Measurements from ENCODE around the gene CLDN6.
A peak's percentile ranks its signal among the peaks of the same experiment; 100 is the strongest.

Gene CLDN6

DNA sequence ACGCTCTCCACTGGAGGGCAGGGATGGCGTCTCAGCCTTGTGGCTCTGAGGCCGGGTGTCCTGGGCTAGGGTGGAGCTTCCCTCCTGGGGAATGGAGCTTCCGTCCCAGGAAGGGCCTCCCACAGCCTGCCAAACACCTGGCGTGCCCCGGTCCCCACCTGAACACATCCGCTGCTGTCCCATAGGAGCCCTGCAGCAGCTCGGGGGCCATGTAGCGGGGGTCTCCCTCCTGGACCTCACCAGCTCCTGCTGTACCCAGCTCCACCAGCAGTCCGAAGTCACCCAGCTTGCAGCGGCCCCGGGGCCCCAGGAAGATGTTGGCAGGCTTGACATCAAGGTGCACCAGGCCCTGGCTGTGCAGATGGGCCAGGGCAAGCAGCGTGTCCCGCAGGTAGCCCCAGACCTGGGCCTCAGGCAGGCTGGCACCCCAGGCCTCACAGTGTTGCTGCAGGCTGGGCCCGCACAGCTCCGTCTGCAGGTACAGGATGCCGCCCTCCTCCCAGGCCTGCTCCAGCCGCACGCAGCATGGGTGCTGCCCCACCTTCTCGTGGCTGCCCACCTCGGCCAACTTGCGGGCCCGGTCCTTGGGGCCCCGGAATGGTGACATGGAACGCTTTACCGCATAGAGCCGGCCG is 42.7 kb downstream of the CLDN6 start:
- Mint-ChIP-seq H3K9me3 (no peaks in the 10 kb centered on the region), H3K27ac (no peak overlapping the region), H3K4me1 (peaks cover 8 to 18% of the 10 kb centered on the region in 2 donors), H3K4me3 (no peak overlapping the region), H3K36me3 (peaks cover 10 to 17% of the 10 kb centered on the region in 2 donors), H3K27me3 (peaks cover 15 to 18% of the 10 kb centered on the region in 2 donors)
- no peak for ATAC-seq (replicated peaks)
- no peak for DNase-seq

GRCh38 chr16:2974319-2975056 is 43.5 kb downstream of the CLDN6 start:
- no peak for ATAC-seq (replicated peaks)

GRCh38 chr16:2973605-2974318 is 44.2 kb downstream of the CLDN6 start:
- peaks cover 6 to 17% of the 10 kb centered on the region in 2 donors for H3K36me3 Mint-ChIP-seq
- no peak overlapping the region for H3K4me3 Mint-ChIP-seq
- ATAC-seq (replicated peaks) (no peak), DNase-seq (no peak)
- no peak overlapping the region for H3K27ac Mint-ChIP-seq
- H3K27me3 Mint-ChIP-seq: peaks cover 11 to 18% of the 10 kb centered on the region in 2 donors
- no peaks in the 10 kb centered on the region for H3K9me3 Mint-ChIP-seq
- peaks cover 7 to 16% of the 10 kb centered on the region in 2 donors for H3K4me1 Mint-ChIP-seq

More at GRCh38 chr16:2974319-2975056, 43.5 kb downstream of the CLDN6 start:
- DNase-seq: no peak
- H3K36me3 Mint-ChIP-seq: peaks cover 8 to 17% of the 10 kb centered on the region in 2 donors
- peaks cover 7 to 17% of the 10 kb centered on the region in 2 donors for H3K4me1 Mint-ChIP-seq
- H3K27ac Mint-ChIP-seq: no peak overlapping the region
- no peak overlapping the region for H3K4me3 Mint-ChIP-seq
- H3K27me3 Mint-ChIP-seq: peaks cover 13 to 18% of the 10 kb centered on the region in 2 donors
- no peaks in the 10 kb centered on the region for H3K9me3 Mint-ChIP-seq

GRCh38 chr16:2973093-2973492 is 44.9 kb downstream of the CLDN6 start:
- Mint-ChIP-seq H3K36me3 (peaks cover 6 to 17% of the 10 kb centered on the region in 2 donors), H3K4me1 (peaks cover 13 to 22% of the 10 kb centered on the region in 2 donors), H3K4me3 (no peak overlapping the region), H3K9me3 (no peaks in the 10 kb centered on the region), H3K27ac (no peak overlapping the region), H3K27me3 (peaks cover 16 to 21% of the 10 kb centered on the region in 2 donors)
- ATAC-seq (replicated peaks): no peak
- no peak for DNase-seq

DNA sequence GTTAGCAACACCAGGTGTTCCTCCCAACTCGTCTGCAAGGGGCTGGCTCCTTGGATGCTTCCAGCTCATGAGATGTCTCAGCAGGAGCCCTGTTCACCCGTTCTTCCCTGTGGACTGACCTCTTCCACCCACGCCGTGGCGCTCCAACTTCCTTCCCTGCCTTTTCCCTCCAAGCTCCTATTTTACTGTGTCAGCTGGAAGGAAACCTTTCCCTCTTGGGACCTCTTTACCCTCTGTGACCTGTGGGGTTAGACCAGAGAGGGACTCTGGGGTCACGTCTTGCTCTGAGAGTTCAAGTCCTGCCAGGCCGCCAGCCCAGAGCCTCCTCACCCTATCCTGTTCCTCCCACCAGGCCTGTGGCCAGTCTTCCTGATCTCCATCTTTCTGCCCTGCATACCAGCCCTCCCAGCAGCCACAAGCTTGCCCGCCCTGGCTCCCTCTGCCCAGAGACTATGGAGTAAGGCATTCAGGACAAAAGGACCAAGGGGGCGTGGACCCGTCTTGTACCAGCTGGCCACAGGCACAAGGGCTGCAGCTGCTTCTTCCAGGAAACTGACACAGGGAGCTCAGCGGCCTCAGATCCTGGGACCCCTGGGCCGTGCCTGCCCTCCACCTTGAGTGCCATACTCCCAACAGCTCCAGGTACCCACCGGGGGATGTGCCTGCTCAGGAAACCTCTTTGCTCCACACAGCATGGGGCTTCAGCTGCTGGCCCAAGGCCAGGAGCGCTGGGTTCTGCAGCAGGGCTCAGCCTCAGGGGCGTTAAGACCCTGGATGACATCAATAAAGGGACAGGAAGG is 45.8 kb downstream of the CLDN6 start:
- peak overlapping the region; percentile 75 for H3K27ac Mint-ChIP-seq
- H3K4me3 Mint-ChIP-seq: peak overlapping the region in 1 of 2 donors; percentile 3
- DNase-seq (no peak), ATAC-seq (replicated peaks) (no peak)
- H3K4me1 Mint-ChIP-seq: peaks cover 16 to 27% of the 10 kb centered on the region in 2 donors
- peaks cover 24 to 25% of the 10 kb centered on the region in 2 donors for H3K27me3 Mint-ChIP-seq
- H3K36me3 Mint-ChIP-seq: peaks cover 6 to 17% of the 10 kb centered on the region in 2 donors
- H3K9me3 Mint-ChIP-seq: no peaks in the 10 kb centered on the region

DNA sequence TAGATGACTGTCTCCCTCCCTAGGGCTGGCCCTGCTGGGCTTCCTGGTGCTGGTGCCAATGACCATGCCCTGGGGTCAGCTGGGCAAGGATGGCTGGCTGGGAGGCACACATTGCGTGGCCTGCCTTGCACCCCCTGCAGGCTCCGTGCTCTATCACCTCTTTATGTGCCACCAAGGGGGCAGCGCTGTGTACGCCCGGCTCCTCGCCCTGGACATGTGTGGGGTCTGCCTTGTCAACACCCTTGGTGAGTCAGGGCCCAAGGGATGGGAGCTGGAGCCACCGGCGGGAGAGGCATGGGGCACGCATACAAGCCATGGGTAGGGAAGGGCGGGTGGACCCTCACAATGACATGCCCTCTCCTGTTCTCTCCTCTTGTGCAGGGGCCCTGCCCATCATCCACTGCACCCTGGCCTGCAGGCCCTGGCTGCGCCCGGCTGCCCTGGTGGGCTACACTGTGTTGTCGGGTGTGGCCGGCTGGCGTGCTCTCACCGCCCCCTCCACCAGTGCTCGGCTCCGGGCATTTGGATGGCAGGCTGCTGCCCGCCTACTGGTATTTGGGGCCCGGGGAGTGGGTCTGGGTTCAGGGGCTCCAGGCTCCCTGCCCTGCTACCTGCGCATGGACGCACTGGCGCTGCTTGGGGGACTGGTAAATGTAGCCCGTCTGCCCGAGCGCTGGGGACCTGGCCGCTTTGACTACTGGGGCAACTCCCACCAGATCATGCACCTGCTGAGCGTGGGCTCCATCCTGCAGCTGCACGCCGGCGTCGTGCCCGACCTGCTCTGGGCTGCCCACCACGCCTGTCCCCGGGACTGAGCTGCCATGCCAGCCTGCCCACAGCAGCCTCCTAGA is 46.6 kb downstream of the CLDN6 start:
- peaks cover 5 to 17% of the 10 kb centered on the region in 2 donors for H3K36me3 Mint-ChIP-seq
- H3K9me3 Mint-ChIP-seq: no peaks in the 10 kb centered on the region
- peak overlapping the region; percentile 59 for H3K27ac Mint-ChIP-seq
- peaks cover 16 to 27% of the 10 kb centered on the region in 2 donors for H3K4me1 Mint-ChIP-seq
- H3K4me3 Mint-ChIP-seq: peak overlapping the region; percentile 73 to 88
- ATAC-seq (replicated peaks): no peak
- H3K27me3 Mint-ChIP-seq: peaks cover 24 to 25% of the 10 kb centered on the region in 2 donors
- no peak for DNase-seq

DNA sequence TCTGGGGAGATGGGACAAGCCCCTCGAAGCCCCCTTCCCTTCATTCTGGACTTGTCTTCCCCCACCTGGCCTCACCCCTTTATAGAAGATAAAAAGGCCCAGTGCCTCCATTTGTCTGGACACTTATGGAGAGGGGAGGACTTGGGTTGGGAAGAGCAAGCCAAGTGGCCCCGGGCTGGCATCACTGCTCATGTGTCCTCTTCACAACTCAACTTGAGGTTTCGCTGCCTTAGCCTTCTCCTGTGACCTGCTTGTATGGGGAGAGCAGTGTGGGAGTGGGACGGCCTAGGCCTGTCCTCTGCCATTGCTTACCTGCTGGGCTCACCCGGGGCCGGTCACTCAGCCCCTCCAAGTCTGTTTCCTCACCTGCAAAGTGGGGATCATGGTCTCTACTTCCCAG is 47.4 kb downstream of the CLDN6 start:
- H3K36me3 Mint-ChIP-seq: peaks cover 5 to 17% of the 10 kb centered on the region in 2 donors
- H3K27ac Mint-ChIP-seq: no peak overlapping the region
- H3K4me1 Mint-ChIP-seq: peaks cover 16 to 27% of the 10 kb centered on the region in 2 donors
- DNase-seq (no peak), ATAC-seq (replicated peaks) (no peak)
- H3K9me3 Mint-ChIP-seq: no peaks in the 10 kb centered on the region
- peaks cover 24 to 25% of the 10 kb centered on the region in 2 donors for H3K27me3 Mint-ChIP-seq
- peak overlapping the region; percentile 73 to 88 for H3K4me3 Mint-ChIP-seq

DNA sequence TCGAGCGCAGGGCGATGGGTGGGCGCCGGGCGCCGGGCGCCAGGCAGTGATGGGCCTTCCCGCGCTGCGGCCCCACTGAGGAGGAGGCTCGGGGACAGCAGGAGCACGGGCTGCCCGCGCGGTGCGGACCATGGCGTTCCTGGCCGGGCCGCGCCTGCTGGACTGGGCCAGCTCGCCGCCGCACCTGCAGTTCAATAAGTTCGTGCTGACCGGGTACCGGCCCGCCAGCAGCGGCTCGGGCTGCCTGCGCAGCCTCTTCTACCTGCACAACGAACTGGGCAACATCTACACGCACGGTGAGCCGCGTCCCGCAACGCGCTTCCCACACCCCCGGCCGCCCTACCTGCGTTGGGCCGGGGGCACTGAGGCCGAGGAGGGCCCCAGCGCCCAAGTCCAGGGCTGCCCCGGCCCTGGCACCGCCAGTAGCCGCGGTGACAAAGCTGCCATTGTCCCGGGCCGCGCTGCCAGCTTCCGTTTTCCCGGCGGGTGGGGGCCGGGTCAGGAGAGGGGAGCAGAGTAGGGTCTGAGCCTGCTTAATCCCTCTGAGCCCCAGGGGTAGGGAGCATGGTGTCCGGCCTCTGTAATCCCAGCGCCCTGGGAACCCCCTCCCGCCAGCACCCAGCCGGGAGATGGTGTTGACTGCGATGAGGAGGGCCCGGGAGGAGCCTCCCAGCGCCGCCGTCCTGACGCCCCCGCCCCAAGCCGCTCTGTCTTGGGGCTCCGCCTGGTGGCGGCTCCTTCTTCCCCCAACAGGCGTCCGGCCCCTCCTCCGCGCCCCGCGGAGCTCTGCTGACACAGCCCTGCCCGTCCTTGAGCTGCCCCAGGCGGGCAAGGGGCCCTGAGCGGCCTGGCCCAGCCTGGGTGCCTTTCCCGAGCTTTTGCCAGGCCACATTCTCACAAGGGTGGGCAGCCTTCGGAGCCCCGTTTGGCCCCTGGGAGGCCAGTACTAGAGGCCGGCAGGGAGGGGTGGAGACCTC is 48.1 kb downstream of the CLDN6 start:
- Mint-ChIP-seq H3K27ac (no peak overlapping the region), H3K9me3 (no peaks in the 10 kb centered on the region), H3K36me3 (peaks cover 5 to 17% of the 10 kb centered on the region in 2 donors), H3K4me1 (peaks cover 19 to 35% of the 10 kb centered on the region in 2 donors), H3K27me3 (peaks cover 24 to 25% of the 10 kb centered on the region in 2 donors), H3K4me3 (peak overlapping the region; percentile 73 to 88)
- peak; percentile 55 to 56 for ATAC-seq (replicated peaks)
- peak; percentile 53 for DNase-seq

- H3K27me3 Mint-ChIP-seq: peaks cover 25 to 28% of the 10 kb centered on the region in 2 donors
- DNase-seq: peak; percentile 82
- H3K4me3 Mint-ChIP-seq: peak within 1 kb of the TSS; percentile 80 to 88
- peaks cover 23 to 44% of the 10 kb centered on the region in 2 donors for H3K4me1 Mint-ChIP-seq
- no peaks in the 10 kb centered on the region for H3K9me3 Mint-ChIP-seq
- H3K36me3 Mint-ChIP-seq: peaks cover 5 to 17% of the 10 kb centered on the region in 2 donors
- ATAC-seq (replicated peaks): peak; percentile 80 to 86
- H3K27ac Mint-ChIP-seq: peak within 1 kb of the TSS; percentile 47
These were observed 49.0 kb downstream of the CLDN6 start, which contains the start of gene PAQR4 for GRCh38 chr16:2968738-2969544. TSS of gene PAQR4 (plus strand) at chr16:2969348. CDS start at chr16:2969675, 327 bp downstream.

GRCh38 chr16:2968368-2968737 is 49.6 kb downstream of the CLDN6 start:
- Mint-ChIP-seq H3K27ac (peak overlapping the region; percentile 47), H3K4me1 (peaks cover 27 to 50% of the 10 kb centered on the region in 2 donors), H3K4me3 (peak overlapping the region; percentile 80 to 88), H3K27me3 (peaks cover 25 to 34% of the 10 kb centered on the region in 2 donors), H3K9me3 (no peaks in the 10 kb centered on the region), H3K36me3 (peaks cover 5 to 17% of the 10 kb centered on the region in 2 donors)
- no peak for ATAC-seq (replicated peaks)
- no peak for DNase-seq

GRCh38 chr16:2967721-2968161 is 50.2 kb downstream of the CLDN6 start:
- H3K27me3 Mint-ChIP-seq: peaks cover 24 to 34% of the 10 kb centered on the region in 2 donors
- ATAC-seq (replicated peaks) (no peak), DNase-seq (no peak)
- H3K9me3 Mint-ChIP-seq: no peaks in the 10 kb centered on the region
- H3K4me1 Mint-ChIP-seq: peaks cover 29 to 55% of the 10 kb centered on the region in 2 donors
- H3K4me3 Mint-ChIP-seq: peak overlapping the region; percentile 29 to 88
- H3K36me3 Mint-ChIP-seq: peaks cover 5 to 15% of the 10 kb centered on the region in 2 donors
- no peak overlapping the region for H3K27ac Mint-ChIP-seq

Data from stimulated activated naive B cell treated with anti-CD40 and anti-IgM and Interleukin-4, amounts not matched to agents 10 μg/mL and 1 μg/mL and 100 μg/mL, for 72 hours (primary cell).